Measurements from ENCODE around the gene TMEM254.
A peak's percentile ranks its signal among the peaks of the same experiment; 100 is the strongest.

TMEM254 gene

DNA sequence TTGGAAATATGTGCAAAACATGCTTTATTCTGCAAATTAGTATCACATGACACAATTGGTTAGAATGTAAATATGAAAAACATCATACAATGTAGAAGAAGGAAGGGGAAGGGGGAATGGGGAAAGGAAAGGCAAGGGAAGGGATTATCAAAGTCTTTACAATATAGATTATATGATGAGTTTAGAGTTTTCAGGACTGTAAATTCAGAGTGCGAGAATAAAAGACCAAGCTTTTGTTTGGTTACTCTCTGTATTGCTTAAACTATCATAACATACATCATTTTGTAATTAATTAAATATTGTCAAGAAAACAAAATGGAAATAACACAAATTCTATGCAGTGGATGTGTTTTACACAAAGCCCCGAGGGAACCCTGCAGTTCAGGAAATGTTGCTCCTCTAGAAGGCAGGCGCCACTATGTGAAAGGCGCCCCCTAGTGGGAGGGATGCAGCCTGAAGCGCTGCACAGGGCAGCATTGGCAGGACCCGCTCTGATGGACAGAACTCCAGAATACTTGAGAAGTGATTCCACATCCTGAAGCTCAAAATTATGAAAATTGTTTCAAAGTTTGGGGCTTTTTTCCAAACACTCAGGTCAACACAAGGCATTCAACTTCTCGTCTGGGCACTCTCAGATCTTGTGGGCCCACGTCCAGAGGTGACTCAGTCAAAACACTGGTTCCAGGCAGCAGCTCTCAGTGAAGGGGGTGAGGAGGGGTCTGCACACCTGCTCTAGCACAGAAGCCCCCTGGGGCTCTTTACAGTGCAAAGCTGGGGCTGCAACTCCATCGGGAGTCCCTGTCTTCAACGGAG is 31.6 kb upstream of the TMEM254 start:
- in situ Hi-C loops (cut with HindIII; ENCODE audit: low sequenced_read_pairs): no loop called here
- no peak overlapping the region for H3K4me3 ChIP-seq (ENCODE audit: low read depth, low read length)
- TF ChIP-seq, protein P1, sequence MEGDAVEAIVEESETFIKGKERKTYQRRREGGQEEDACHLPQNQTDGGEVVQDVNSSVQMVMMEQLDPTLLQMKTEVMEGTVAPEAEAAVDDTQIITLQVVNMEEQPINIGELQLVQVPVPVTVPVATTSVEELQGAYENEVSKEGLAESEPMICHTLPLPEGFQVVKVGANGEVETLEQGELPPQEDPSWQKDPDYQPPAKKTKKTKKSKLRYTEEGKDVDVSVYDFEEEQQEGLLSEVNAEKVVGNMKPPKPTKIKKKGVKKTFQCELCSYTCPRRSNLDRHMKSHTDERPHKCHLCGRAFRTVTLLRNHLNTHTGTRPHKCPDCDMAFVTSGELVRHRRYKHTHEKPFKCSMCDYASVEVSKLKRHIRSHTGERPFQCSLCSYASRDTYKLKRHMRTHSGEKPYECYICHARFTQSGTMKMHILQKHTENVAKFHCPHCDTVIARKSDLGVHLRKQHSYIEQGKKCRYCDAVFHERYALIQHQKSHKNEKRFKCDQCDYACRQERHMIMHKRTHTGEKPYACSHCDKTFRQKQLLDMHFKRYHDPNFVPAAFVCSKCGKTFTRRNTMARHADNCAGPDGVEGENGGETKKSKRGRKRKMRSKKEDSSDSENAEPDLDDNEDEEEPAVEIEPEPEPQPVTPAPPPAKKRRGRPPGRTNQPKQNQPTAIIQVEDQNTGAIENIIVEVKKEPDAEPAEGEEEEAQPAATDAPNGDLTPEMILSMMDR (IDR thresholded peaks at IDR 0.05; ENCODE audit: low read depth, low read length, missing control alignments): peak; percentile 90

DNA sequence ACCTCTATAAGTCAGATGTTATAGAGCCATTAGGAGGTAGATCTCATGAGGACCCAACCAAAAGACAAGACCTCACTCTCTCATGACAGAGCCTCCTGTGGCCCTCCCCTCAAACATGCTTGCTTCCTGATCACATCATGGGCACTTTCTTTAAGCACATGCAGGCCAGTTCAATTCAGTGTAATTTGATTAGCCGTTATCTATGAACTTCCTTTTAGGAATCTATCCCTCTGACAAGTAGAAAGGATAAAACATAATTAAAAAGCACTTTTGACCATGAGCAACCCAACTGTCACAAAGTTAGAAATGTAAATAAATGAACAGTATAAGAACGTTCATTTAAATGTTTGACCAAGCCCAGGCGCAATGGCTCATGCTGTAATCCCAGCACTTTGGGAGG is 27.7 kb upstream of the TMEM254 start:
- H3K4me3 ChIP-seq (ENCODE audit: low read depth, low read length): no peak overlapping the region
- DNase-seq (ENCODE audit: low read depth): no peak
- TF ChIP-seq, protein P1 (IDR thresholded peaks at IDR 0.05; ENCODE audit: low read depth, low read length, missing control alignments): no peak
- in situ Hi-C loops (cut with HindIII; ENCODE audit: low sequenced_read_pairs): no loop called here

More for the DNA sequence above, 31.6 kb upstream of the TMEM254 start:
- DNase-seq (ENCODE audit: low read depth): peak; percentile 20

DNA sequence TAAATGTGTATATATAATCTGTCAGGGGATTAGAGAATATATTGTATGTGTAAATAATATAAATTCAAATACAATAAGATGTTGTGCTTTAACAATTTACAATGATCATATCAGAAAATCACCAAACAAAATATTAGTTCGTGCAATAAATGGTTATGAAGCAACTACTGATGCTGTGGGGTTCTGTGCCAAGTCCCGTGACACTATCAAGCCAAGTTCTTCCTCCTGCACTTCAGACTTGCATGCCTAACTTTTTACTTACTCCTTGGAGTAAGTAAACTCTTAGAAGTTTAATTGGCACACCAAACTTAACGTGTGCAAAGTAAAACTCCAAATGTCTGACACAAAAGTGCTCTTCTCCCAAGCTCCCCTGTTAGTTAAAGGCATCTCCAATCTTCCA is 26.5 kb upstream of the TMEM254 start:
- no peak overlapping the region for H3K4me3 ChIP-seq (ENCODE audit: low read depth, low read length)
- in situ Hi-C loops (cut with HindIII; ENCODE audit: low sequenced_read_pairs): no loop called here
- no peak for DNase-seq (ENCODE audit: low read depth)
- TF ChIP-seq, protein P1 (IDR thresholded peaks at IDR 0.05; ENCODE audit: low read depth, low read length, missing control alignments): no peak

DNA sequence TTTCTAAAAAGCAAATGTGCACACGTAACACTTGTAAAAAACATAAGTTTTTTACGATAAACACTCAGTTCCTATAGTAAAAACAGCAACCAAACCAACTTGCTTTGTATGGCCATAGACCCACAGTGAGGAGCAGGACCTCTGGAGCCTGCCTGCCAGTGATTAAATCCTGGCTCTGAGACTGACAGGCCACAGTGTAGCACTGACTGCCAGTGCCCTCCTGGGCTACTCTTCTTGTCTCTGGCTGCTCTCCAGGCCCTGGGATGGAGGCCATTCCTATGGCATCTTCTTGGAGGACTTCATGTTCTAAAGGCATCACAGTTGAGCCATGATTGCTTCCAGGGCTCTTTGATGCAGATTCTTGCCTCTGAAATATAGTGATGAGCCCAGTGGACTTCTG is 22.7 kb upstream of the TMEM254 start:
- TF ChIP-seq, protein P1 (IDR thresholded peaks at IDR 0.05; ENCODE audit: low read depth, low read length, missing control alignments): no peak
- no peak for DNase-seq (ENCODE audit: low read depth)
- in situ Hi-C loops (cut with HindIII; ENCODE audit: low sequenced_read_pairs): no loop called here
- no peak overlapping the region for H3K4me3 ChIP-seq (ENCODE audit: low read depth, low read length)

DNA sequence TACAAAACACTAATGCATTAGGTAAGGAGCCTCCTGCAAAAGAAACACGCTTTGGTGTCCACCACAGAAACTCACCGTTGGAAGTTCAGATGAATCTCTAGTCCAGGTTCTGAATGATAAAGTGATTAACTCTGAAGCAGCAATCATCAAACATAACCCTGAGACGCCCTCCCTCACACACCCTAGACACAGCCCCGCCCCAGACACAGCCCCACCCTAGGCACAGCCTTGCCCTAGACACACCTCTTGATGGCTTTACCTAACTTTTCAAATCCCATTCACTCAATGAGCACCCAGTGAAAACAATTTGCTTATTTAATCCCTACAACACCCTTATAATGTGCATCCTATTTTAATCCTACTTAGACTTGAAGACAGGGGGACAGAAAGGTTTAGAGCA is 21.3 kb upstream of the TMEM254 start:
- TF ChIP-seq, protein P1 (IDR thresholded peaks at IDR 0.05; ENCODE audit: low read depth, low read length, missing control alignments): no peak
- in situ Hi-C loops (cut with HindIII; ENCODE audit: low sequenced_read_pairs): no loop called here
- no peak for DNase-seq (ENCODE audit: low read depth)
- no peak overlapping the region for H3K4me3 ChIP-seq (ENCODE audit: low read depth, low read length)

DNA sequence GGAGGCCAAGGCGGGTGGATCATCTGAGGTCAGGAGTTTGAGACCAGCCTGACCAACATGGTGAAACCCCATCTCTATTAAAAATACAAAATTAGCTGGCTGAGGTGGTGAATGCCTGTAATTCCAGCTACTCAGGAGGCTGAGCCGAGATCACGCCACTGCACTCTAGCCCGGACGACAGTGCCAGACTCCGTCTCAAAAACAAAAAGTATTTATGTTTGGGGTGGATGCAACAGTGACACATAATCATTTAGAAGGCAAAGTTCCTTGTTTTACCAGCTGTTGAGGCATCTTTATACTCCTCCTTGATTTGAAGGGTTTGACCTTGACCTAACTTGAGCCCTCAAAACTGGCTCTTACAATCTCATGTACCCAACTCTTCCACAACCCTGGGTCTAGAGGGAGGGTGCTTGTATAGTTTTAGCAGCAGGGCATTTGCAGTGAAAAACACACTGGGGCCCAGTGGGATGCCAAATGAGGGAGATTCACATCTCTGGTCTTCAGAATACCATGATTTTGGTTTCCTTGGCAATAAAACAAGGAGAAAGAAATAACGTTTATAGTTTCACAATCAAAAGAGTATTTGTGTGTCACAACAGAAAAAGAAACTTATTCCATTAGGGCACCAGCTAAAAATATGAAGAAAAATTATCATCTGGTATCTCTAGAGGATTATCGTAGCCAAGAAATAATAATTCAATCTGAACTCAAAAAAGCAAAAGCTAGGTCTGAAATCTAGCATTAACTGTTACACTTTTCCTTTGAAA is 14.2 kb upstream of the TMEM254 start:
- in situ Hi-C loops (cut with HindIII; ENCODE audit: low sequenced_read_pairs): no loop called here

More for the DNA sequence above, 14.2 kb upstream of the TMEM254 start:
- no peak overlapping the region for H3K4me3 ChIP-seq (ENCODE audit: low read depth, low read length)
- DNase-seq (ENCODE audit: low read depth): no peak
- TF ChIP-seq, protein P1 (IDR thresholded peaks at IDR 0.05; ENCODE audit: low read depth, low read length, missing control alignments): no peak

All from astrocyte of the cerebellum (primary cell).